Occipital lobe (tissue), 2 donors: ENCODE results near the gene MED12L. TPM values are rescaled to one million over a fixed set of nuclear protein-coding genes. Genes with fewer than 3 reads are reported as not detected.

Source experiments
- DNase-seq: peaks from one replicate; lab custom pipeline; 2025; lab: John Stamatoyannopoulos, UW
- total RNA-seq: library from RNA; depleted of rRNA; stranded (reverse); fragments of >200 nt; gene quantifications from one replicate; pipeline ENCODE4 v1.2.3, GENCODE V29; 2014

MED12L gene
- total RNA-seq, 1 donor from 2014 or later, result 6.1 TPM

DNA sequence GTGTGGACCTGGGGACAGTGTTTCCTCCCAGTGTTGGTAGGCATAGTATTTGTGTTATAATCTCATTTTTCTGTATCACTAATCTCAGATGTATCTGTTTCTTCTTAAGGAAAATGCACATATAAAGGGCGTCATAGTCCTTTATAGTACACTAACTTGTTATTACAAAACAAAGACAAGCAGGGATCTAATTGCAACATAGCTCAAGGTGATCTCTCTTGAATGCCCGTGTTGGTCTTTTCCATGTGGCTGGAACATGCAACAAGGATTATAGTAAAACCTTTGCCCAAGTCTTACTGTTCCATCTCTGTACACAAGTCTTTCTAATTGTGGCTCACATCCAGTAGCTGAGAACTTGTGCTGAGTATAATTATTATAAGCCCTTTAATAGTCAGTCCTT is 234.7 kb downstream of the MED12L start:
- no peak for DNase-seq

DNA sequence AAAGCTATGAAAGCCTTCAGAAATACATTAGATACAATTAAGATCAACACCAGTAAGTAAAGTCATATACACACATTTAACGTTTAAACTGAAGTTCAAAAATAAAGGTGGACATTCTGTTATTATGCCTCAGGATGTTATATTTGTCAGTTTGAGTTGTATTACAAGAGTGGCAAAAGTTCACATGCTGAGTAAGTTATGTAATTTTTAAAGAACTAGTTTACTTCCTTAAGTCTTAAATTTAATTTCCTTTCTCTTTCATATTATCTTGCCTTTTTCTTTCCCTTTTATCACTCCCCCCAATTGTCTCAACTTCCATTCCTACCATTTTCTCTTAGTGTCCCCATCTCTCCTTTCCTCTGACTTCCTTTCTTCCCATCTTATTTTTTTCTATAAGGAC is 236.1 kb downstream of the MED12L start:
- DNase-seq, result no peak

DNA sequence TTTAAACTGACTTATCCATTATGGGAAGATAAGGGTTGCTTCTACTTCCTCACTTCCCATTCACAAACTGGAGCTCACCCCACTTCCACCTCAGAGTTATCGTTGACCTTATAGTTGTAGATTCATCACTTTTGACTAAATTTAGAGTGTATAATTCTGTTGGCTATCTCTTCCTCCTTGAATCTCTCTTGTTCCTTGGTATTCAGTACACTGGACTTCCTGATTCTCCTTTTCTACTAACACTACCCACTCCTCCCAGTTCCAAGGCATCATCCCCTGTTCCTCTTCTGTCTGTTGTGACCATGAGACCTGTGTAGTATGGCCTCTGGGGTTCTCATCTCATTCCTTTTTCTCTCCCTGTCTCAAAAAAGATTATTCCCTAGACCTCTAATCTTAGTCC is 237.0 kb downstream of the MED12L start:
- no peak for DNase-seq

DNA sequence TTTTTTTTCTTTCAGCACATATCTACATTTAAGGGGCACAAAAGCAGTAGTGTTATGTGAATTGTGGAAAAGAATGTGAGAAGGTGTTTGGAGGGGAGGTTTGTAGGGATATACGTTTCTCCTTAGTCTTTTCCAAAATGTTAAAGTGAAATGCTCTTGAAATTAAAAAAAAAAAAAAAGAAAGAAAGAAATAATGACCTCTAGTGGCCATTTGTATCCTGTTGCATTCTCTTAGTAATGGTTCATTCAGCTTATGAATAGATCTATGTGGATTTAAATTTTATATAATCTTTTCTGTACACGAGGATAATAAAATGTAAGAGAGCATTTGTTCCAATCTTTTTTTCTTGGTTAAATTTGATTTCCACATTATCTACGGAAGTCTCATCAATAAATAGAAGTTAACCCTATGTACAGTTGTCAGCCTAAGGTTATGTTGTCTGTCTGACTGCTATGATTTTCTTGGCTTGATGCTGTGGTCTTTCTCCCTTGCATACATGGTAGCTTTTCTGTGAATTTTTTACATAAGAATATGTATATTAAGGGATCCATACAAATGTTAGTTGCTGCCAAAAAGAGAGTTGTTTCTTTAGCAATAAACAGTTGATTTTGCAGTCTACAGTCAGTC is 242.2 kb downstream of the MED12L start:
- no peak for DNase-seq

DNA sequence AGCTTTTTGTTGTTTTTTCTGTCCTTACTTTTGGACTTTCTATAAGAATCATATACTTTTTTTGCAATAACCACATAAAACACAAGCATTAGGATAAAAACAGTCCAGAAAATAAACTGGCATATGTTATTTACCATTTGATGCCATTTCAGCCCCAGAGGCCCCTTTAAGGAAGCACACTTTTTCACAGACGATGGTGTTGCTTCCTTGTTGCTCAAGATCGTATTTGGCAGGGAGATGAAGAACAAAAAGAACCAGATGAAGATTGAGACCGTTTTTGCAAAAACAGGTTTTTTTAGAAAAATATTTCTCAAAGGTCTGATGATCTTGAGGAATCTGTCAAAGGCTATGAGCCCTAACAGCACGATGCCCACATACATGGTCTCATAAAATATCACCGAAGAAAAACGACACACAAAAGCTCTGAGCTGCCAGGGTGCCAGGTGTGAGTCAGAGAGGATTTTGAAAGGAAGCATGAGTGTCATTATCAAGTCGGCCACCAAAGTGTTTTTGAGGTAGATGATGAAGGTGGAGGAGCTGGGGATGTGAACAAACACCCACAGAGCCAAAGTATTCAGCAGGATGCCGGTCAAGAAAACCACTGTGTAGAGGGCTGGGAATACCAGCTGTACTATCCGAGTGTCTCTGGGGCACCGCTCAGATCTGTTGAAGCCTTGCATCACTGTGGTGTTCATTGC is 243.0 kb downstream of the MED12L start:
- no peak for DNase-seq

DNA sequence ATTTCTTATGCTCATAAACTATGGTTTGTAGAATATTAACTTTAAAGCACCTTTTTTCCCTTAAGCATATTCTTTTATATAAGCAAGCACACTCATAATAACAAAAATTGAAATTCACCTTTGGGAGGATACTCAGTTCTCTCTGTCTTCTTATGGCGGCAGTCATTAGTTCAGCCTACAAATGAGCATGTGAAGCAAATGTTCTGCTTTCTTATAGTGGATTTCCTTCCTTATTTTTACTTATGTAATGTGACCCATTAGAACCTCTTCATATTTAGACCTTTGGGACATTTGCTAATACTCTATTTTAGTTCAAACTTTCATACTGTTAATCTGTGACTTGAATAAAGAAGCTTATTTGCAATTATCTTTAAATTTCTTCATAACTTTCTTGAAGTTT is 243.9 kb downstream of the MED12L start, which contains the start of gene P2RY13:
TSS of gene P2RY13 (minus strand) at position 187 of the 400 bp plus-strand sequence. CDS start at position 166, 21 bp downstream.
- DNase-seq, result no peak

DNA sequence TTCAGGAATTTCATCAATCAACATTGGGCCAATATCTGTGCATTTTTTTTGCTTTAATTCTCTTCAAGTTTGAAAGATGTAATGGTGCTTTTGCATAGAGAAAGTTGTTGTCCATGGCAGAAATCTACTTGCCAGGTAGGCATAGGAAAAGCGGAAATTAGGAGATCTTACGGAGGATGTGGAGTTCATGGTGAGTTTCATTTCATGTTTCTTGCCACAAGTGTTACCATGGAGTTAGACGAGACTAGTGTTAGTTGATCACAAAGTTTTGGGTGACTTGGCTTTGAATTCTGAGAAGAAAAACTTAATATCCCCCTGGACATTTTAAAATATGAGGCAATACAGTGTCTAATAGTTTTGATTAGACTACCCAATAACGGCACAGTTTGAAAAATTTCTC is 244.9 kb downstream of the MED12L start:
- DNase-seq, result no peak

DNA sequence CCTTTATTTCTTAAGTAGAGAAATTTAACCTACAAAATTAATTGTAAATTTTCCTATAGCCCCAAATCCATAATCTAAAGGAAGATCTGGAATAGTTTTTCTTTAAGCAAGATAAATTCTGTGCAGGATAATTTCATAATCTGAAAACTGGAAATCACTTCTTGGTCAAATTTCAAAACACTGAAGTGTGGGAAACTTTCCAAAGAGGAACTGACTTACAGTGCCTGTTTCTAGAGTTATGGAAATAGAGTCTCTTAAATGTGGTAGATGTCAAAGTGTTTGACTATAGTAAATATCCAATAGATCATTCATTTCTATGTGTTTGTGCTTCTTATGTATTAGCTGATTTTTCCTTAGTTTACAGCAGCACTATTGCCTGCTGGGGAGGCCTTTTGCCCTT is 245.4 kb downstream of the MED12L start:
- no peak for DNase-seq

DNA sequence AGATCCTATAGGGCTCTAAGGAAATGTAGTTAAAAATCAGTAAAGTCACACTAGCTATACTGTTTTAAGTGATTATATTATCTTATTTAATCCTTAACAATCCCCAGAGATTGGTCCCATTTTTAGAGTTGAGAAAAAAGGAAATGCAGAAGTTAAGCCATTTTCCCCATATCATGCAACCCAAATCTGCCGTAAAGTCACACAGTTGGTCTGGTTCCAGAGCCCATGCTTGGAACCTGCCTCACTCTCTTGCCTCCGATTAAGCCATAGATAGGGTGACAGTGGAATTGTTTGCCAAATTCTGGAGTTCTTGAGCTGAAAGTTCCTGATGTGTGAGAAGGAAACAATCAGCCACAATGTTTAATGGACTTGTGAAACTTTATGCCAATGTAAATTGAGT is 246.2 kb downstream of the MED12L start:
- no peak for DNase-seq

DNA sequence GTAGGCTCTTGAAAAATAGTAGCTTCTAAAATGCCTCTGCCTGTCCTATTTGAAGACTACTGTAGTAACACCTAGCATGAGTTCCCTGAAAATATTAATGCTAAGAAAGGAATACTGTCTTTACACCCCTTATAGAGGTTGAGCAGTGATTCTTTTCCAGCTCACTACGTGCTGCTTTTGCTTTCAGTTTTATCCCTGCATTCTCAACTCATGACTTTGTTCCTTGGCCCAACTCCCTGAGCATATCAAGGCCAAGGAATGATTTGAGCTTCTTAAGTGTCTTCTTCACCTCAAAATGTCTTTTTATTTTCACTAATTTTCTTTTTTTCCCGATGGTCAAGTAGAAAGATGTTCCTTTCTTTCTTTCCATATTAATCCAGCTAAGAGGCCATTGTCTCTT is 260.4 kb downstream of the MED12L start:
- no peak for DNase-seq

DNA sequence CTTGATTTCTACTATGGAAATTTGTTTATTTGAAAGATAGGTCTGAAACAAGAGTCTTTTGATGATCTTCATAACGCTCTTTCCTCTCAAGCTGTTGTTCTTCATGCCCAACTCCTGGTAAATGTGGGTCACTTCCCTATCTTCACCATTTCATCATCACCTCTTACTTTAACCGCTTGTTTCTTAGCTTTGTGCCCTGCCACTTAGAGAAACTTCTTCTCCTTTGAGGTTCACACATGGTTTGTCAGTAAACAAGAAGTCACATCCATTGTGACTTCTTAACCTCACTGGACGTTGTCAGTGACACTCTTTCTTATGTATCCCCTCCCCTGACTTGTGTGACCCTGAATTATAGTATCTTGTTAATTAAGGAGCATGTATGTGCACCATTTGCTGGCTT is 260.8 kb downstream of the MED12L start:
- no peak for DNase-seq

DNA sequence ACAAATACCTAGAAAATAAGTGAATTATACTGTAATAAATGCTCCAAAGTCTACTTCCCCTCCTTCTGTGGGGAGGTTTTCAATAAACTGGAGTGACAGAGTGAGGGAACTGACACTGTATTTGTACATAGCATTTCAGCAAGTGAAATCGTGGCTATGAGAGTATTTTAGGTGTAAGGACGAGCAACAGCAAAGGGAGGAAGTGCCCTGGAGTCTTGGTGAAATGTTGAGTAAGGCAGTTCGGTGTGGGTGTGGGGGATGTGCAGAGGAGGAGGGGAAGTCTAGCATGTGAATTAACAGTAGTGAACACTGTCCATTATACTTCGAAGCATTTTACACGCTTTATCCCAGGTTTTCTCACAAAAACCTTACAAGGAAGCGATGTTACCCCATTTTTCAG is 262.0 kb downstream of the MED12L start:
- no peak for DNase-seq

DNA sequence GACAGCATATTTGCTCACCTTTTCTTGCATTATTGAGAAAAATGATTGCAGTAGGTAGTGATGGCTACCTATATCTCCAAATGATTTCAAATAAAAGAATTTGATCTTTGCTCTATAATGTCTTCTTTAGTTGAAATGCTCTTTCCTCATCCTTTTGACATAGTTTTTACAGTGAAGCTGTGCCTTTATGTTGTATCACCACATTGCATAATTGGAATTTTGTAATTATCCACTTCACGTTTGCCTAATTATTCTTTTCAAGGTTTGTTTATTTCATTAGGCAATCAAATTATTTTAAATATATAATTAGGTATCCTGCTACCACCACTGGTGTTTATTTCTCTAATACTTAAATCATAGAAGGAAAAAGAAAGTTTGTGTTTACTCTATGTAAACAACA is 265.2 kb downstream of the MED12L start:
- DNase-seq, result no peak

DNA sequence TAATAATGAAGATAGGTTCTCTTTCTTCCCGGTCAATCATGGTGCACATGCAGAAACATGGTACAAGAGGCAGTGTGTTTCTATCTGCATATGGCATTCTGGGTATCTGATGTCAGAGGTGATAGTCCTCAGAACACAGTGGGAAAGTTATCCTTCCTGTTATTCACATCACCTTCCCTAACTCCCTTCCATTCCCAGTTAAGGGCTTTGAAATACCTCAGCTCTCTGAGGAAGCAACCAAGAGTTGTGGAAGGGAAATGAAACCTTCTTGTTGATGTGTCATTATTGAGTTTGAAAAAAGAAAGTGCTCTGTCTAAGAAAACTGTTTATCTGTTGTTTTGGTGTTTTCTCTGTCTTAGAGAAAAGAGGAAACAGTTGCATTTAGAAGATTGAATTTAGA is 265.8 kb downstream of the MED12L start:
- DNase-seq, result no peak

DNA sequence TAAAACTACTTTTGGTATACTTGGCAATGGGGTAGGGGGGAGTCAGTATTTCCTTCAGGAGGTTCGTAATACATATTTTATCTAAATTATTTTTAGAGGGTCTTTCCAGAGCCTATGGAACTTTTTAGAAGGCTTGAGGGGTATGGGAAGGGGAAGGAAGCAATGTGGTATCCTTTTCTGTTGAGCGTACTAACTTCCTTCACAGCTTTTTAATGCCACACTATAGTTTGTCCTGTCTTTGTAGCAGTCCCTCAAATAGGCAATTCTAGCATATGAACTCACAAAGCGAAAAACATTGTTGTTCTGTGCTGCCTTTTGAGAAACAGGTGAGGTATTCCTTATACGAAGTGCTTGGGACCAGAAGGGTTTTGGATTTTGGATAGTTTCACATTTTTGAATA is 266.2 kb downstream of the MED12L start:
- no peak for DNase-seq

DNA sequence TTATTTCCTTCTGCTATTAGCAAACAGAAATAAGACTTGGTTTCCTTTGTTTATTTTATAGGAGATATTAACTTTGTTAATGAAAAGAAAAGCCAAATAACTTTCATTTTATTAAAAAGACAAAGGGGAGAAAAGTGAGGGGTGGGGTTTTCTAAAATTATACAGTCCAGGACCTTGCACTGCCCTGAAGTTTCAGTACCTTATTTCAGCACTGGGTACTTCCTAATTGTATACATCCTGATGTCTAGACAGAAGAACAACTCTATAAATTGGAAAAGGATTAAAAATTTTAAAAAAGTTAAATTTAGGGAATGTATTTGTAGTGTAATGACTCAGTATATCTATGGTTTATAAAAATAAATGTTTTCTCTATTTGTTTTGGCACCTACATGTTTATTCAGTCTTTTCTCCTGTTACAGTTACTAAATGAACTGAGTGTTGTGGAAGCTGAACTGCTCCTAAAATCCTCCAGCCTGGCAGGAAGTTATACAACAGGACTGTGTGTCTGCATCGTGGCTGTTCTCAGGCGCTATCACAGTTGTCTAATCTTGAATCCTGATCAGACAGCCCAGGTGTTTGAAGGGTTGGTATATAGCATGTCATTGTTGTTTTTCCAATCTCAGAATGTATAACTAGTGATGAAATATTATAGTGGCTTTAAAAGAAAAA is 271.5 kb downstream of the MED12L start:
- DNase-seq, result no peak

DNA sequence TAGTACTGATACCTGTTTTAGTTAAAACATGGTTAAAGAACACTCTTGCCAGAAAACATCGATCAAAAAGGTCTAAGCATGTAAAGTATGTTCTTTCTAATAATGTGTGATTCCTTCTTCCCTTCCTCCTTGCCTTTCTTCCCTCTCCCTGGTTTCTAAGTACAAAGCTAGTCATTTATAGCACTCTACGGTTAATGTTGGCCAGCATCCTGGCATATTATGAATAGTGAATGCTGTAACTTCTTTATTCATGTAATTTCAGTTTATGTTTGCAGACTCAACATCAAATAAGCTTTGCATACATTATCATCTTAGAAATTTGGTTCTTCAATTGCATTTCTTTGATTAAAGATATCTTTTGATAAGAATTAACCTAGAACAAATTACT is 272.0 kb downstream of the MED12L start:
- DNase-seq, result no peak

DNA sequence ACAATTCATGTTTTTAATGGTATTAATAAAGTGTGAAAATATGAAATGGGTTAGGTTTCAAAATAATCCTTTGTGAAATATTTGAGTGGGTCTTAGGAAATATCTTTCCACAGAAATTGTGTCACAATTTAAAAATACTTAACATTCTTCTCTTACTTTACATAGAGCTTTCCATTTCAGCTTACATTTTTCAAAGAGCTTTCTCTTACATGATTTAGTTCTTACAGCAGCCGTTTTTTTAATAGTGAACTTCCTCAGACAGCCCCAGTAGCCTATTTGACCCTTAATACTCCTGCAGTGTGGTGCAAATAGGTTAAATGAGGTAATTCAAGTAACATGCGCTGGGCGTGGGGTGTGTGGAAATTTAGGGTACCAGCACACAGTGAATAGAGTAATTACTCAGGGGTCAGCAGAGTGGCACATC is 277.3 kb downstream of the MED12L start:
- no peak for DNase-seq

DNA sequence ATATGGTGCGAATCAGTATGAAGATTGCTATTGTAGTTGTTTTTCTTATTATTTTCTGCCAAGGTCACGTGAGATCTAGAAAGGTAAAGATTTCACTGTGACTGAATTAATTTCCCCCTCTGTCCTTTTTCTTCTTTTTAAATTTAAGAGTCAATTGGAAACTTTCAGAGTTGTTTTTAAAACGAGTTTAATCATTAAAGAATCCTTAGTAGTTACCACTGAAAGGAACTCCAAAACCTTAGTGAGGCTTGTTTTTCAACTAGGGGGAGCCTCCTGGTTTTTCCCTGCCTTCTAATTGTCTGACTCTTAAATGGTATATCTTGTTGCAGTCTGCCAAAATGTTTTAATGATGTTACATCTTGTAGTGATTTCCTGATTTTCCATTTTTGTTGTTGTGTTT is 281.5 kb downstream of the MED12L start:
- no peak for DNase-seq

DNA sequence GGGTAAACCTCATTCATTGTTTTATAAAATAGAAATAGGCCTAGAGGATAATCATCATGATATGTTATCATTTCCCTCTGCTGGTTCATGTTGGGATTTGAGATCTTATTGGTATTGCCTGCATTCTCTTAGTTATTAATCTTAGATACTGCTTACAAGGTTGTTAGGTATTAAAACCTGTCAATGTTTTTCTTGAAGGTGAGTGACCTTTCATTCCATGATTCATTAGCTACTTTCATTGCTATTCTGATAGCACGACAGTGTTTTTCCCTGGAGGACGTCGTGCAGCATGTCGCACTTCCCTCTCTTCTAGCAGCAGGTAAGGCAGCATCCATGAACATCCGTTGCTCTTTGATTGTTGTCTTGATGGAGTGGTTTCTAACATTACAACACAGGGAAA is 282.0 kb downstream of the MED12L start:
- no peak for DNase-seq

DNA sequence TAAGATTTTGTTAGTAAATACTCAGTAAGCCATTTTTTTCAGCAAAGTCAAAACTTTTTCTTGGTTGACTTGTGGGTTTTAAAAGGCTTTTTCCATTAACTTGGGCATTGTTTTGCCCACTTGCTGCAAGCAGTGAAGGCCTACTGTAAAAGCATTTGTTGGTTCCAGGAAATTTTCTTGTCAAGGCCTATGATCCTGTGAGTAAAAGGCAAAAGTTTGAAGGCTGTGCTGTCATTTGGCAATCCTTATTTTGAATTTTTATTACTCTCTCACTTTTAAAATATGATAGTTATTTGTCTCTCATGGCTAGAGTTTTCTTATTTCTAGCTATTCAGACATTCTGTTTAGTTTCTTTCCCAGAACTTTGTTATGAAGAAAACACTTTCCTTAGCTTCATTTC is 286.1 kb downstream of the MED12L start:
- no peak for DNase-seq

DNA sequence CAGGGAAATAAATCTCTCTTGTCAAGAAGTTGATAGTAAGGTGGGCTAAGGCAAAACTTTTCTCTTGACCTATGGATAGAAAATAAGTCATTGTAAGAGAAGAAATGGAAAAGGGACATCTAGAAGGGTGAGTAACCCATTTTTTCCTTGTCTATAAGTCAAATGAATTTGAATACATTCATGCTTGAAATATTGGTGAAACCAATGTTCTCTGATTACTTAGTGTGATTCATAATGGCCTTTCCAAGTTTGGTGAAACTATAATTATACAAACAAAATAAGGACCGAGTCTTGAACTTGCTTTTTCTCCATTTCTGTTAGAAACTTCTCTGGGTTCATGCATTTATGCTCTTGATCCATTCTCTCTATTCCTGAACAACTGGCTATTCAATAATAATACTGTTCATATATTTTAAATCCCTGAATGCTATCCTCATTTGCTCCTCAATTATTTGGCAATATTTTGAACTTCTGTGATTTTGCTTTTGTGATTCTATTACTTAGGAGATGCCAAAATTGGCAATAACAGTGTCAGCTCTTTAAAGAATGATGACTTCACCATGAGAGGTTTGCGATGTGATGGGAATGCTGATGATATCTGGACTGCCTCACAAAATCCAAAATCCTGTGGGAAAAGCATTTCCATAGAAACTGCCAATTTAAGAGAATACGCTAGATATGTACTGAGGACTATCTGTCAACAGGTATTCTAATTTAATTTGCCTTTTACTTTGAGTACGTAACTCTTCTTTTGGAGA is 286.8 kb downstream of the MED12L start:
- no peak for DNase-seq
